Measurements from ENCODE around the gene P2RY11. TPM values are rescaled to one million over a fixed set of nuclear protein-coding genes. Genes with fewer than 3 reads are reported as not detected.

Gene P2RY11
- total and polyA plus RNA-seq, 2 donors (not counting 1 experiment from before 2014, with no cell fraction given): 25.8 to 27.1 TPM

DNA sequence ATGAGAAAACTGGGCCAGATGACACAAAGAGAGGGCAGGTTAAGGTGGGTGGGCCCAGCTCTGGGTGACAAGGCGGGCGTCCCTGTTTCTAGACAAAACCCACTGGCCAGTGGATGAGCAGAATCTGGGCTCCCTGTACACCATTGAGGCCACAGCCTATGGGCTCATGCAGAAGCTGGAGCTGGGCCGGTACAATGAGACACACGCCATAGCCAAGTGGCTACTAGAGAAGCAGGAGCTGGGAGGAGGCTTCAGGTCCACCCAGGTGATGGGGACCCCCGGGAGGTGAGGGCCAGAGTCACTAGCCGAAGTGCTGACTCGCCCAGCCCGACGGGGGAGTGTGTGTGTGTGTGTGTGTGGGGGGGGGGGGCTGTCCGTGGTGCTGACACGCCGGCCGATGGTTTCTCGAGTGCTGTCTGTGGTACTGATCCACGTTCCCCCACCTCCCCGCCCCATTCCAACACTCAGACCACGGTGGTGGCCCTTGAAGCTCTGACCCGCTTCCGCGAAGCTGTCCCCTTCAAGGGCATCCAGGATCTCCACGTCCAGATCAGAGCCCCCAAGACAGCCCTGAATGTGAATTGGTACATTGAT is 49.7 kb upstream of the P2RY11 start:
- Histone ChIP-seq H3K9ac (ENCODE audit: low read length) (no peak overlapping the region), H3K4me3 (ENCODE audit: control extremely low read depth in 1 of 5, extremely low read depth in 1 of 5, insufficient read depth in 1 of 5, low read depth in 2 of 5, low read length in 4 of 5) (no peak overlapping the region), H3K27ac (ENCODE audit: low read length in 2 of 2) (no peak overlapping the region), H3K9me3 (ENCODE audit: control extremely low read depth in 1 of 3, control insufficient read depth in 2 of 3, insufficient read depth in 1 of 3, low read length in 2 of 3) (no peaks in the 10 kb centered on the region), H2AFZ (ENCODE audit: insufficient read depth, low read depth, low read length, poor library complexity, severe bottlenecking) (no peak overlapping the region), H3K27me3 (replicated peaks in 1 of 4; ENCODE audit: control extremely low read depth in 1 of 4, control insufficient read depth in 3 of 4, insufficient read depth in 4 of 4, low read length in 3 of 4) (peaks cover 0 to 12% (median 2%) of the 10 kb centered on the region in 4 experiments), H3K4me1 (ENCODE audit: control insufficient read depth in 2 of 2, insufficient read depth in 2 of 2, low read length in 2 of 2) (no peaks in the 10 kb centered on the region), H3K4me2 (replicated peaks; ENCODE audit: low read depth, low read length, poor library complexity, severe bottlenecking) (no peak overlapping the region), H3K36me3 (replicated peaks in 1 of 2; ENCODE audit: control extremely low read depth in 1 of 2, control insufficient read depth in 1 of 2, extremely low read depth in 1 of 2, insufficient read depth in 2 of 2, low read length in 1 of 2) (no peaks in the 10 kb centered on the region), H3K79me2 (ENCODE audit: control insufficient read depth, insufficient read depth, low read length) (no peaks in the 10 kb centered on the region), H4K20me1 (ENCODE audit: control insufficient read depth, insufficient read depth, low read length, poor library complexity, severe bottlenecking) (no peaks in the 10 kb centered on the region)
- H3K4me1 Mint-ChIP-seq: no peaks in the 10 kb centered on the region
- intact Hi-C loops (cut with micrococcal nuclease): no loop called here
- DNase-seq: no peak
- CTCF ChIA-PET: no interaction called here
- no peak for ATAC-seq (ENCODE audit: low read depth)
- POLR2A ChIA-PET: no interaction called here
- peaks cover 30% of the 10 kb centered on the region for H3K27me3 Mint-ChIP-seq
- no peak overlapping the region for H3K4me3 Mint-ChIP-seq
- H3K9me3 Mint-ChIP-seq (ENCODE audit: insufficient read depth): no peaks in the 10 kb centered on the region
- no peak overlapping the region for H3K27ac Mint-ChIP-seq
- TF ChIP-seq, protein P1, sequence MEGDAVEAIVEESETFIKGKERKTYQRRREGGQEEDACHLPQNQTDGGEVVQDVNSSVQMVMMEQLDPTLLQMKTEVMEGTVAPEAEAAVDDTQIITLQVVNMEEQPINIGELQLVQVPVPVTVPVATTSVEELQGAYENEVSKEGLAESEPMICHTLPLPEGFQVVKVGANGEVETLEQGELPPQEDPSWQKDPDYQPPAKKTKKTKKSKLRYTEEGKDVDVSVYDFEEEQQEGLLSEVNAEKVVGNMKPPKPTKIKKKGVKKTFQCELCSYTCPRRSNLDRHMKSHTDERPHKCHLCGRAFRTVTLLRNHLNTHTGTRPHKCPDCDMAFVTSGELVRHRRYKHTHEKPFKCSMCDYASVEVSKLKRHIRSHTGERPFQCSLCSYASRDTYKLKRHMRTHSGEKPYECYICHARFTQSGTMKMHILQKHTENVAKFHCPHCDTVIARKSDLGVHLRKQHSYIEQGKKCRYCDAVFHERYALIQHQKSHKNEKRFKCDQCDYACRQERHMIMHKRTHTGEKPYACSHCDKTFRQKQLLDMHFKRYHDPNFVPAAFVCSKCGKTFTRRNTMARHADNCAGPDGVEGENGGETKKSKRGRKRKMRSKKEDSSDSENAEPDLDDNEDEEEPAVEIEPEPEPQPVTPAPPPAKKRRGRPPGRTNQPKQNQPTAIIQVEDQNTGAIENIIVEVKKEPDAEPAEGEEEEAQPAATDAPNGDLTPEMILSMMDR (IDR thresholded peaks at IDR 0.05): no peak
- TF ChIP-seq EZH2 (IDR thresholded peaks at IDR 0.05; ENCODE audit: borderline replicate concordance, insufficient read depth, low read depth, low read length, poor library complexity, severe bottlenecking): no peak
- WGBS (ENCODE audit: insufficient coverage): 49% methylated on average over 14 of the region's 21 CpGs

DNA sequence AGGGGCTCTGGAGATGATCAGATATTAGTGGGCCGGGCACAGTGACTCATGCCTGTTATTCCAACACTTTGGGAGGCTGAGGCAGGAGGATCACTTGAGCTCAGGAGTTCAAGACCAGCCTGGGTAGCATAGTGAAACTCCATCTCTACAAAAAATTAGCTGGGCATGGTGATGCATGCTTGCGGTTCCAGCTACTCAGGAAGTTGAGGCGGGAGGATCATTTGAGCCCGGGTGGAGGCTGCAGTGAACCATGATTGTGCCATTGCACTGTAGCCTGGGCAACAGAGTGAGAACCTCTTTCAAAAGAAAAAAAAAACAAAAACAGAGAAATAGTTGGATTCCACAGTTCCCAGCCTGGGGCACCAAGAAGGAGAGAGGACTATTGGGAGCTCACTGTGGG is 43.3 kb upstream of the P2RY11 start:
- Histone ChIP-seq H3K27me3 (replicated peaks in 1 of 4; ENCODE audit: control extremely low read depth in 1 of 4, control insufficient read depth in 3 of 4, insufficient read depth in 4 of 4, low read length in 3 of 4) (peaks cover 0 to 3% (median 0%) of the 10 kb centered on the region in 4 experiments), H3K9ac (ENCODE audit: low read length) (no peak overlapping the region), H3K36me3 (replicated peaks in 1 of 2; ENCODE audit: control extremely low read depth in 1 of 2, control insufficient read depth in 1 of 2, extremely low read depth in 1 of 2, insufficient read depth in 2 of 2, low read length in 1 of 2) (no peaks in the 10 kb centered on the region), H3K9me3 (ENCODE audit: control extremely low read depth in 1 of 3, control insufficient read depth in 2 of 3, insufficient read depth in 1 of 3, low read length in 2 of 3) (peaks cover 0 to 8% (median 0%) of the 10 kb centered on the region in 3 donors), H2AFZ (ENCODE audit: insufficient read depth, low read depth, low read length, poor library complexity, severe bottlenecking) (no peak overlapping the region), H4K20me1 (ENCODE audit: control insufficient read depth, insufficient read depth, low read length, poor library complexity, severe bottlenecking) (no peaks in the 10 kb centered on the region), H3K27ac (ENCODE audit: low read length in 2 of 2) (no peak overlapping the region), H3K4me3 (ENCODE audit: control extremely low read depth in 1 of 5, extremely low read depth in 1 of 5, insufficient read depth in 1 of 5, low read depth in 2 of 5, low read length in 4 of 5) (no peak overlapping the region), H3K4me2 (replicated peaks; ENCODE audit: low read depth, low read length, poor library complexity, severe bottlenecking) (no peak overlapping the region), H3K4me1 (ENCODE audit: control insufficient read depth in 2 of 2, insufficient read depth in 2 of 2, low read length in 2 of 2) (no peaks in the 10 kb centered on the region), H3K79me2 (ENCODE audit: control insufficient read depth, insufficient read depth, low read length) (no peaks in the 10 kb centered on the region)
- Mint-ChIP-seq H3K27ac (no peak overlapping the region), H3K4me1 (no peaks in the 10 kb centered on the region), H3K4me3 (no peak overlapping the region), H3K9me3 (ENCODE audit: insufficient read depth) (no peaks in the 10 kb centered on the region), H3K27me3 (peaks cover 36% of the 10 kb centered on the region)
- ATAC-seq (ENCODE audit: low read depth) (no peak), DNase-seq (no peak)
- intact Hi-C loops (cut with micrococcal nuclease): no loop called here
- 63% methylated on average over 1 of the region's 4 CpGs for WGBS (ENCODE audit: insufficient coverage)
- no peak for TF ChIP-seq EZH2 (IDR thresholded peaks at IDR 0.05; ENCODE audit: borderline replicate concordance, insufficient read depth, low read depth, low read length, poor library complexity, severe bottlenecking)
- TF ChIP-seq, protein P1 (IDR thresholded peaks at IDR 0.05): no peak
- CTCF ChIA-PET: no interaction called here
- POLR2A ChIA-PET: interaction anchor here (0.7 kb wide), 1 partner anchor 16 kb away, joined by 3 read pairs; no protein-coding TSS in a partner anchor

All from B cell (primary cell).